Fibroblast of skin of back (primary cell): Measurements from ENCODE around the gene SLC9A9. TPM values are rescaled to one million over a fixed set of nuclear protein-coding genes. Genes with fewer than 3 reads are reported as not detected.
A peak's percentile ranks its signal among the peaks of the same experiment; 100 is the strongest.
"Not testable (repeated sequence)": the region's sequence is repeated elsewhere in the genome, so short reads cannot be mapped to it uniquely, and the experiment has no call there.

Experiments
- DNase-seq: peaks from one replicate; pipeline ENCODE4 v3.0.0-alpha.2; 2013
- polyA plus RNA-seq, 2 experiments: library from polyadenylated mRNA; unstranded; fragments of 120-200 nt; gene quantifications; one replicate each; pipeline ENCODE4 v1.2.1, GENCODE V29; 2013; ENCODE audit not compliant: insufficient read length in 2 of 2

Gene SLC9A9
- 1.4 TPM for polyA plus RNA-seq (2013, experiment 1 of 2; ENCODE audit: insufficient read length)
- 1.8 TPM for polyA plus RNA-seq (2013, experiment 2 of 2; ENCODE audit: insufficient read length)

- DNase-seq: peak; percentile 79
These were observed at the start of gene SLC9A9 for GRCh38 chr3:143847787-143848631. SLC9A9 (minus strand) TSS chr3:143848468; CDS start chr3:143848322, 146 bp downstream.

- peak; percentile 44 for DNase-seq
These were observed 49.5 kb upstream of the SLC9A9 start for GRCh38 chr3:143897576-143898295.

DNA sequence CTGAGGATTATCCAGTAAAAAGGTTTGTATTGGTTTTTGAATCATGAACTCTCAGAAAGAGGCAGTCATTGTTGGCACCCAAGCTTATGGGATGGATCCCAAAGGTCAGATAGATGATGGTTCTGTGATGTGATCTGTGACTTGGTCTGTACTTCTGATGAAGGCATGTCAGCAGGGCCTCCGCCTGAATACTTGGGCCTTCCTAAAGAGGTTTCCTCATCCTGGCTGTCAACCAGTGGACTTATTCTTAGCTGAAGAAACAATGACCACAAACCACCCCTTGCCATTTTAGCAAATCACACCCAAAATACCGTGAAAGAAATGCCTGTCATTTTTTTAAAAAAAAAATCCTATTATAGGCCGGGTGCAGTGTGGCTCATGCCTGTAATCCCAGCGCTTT is 48.2 kb upstream of the SLC9A9 start:
- DNase-seq: peak; percentile 5

DNA sequence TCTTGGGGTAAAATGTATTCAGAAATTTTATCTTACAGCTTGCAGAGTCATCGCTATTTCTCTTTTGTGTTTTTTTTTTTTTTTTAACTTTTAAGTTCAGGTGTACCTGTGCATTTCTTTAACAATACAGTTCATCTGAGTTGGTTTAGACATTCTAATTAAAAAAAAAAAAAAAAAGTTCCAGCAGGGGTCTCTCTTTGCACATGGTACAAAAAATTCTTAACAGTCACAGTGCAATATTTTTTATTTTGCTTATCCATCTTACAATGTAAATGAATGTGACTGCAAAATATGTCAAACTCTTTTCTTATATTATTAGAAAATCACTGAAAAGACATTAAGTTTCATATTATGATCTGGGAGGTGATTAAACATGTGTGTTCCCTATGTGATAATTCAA is 47.5 kb upstream of the SLC9A9 start:
- peak; percentile 11 for DNase-seq

GRCh38 chr3:143888846-143889245 is 40.6 kb upstream of the SLC9A9 start:
- no peak for DNase-seq

- no peak for DNase-seq
These were observed 39.9 kb upstream of the SLC9A9 start for GRCh38 chr3:143888166-143888565.

GRCh38 chr3:143885780-143886427 is 37.6 kb upstream of the SLC9A9 start:
- DNase-seq: peak; percentile 54

DNA sequence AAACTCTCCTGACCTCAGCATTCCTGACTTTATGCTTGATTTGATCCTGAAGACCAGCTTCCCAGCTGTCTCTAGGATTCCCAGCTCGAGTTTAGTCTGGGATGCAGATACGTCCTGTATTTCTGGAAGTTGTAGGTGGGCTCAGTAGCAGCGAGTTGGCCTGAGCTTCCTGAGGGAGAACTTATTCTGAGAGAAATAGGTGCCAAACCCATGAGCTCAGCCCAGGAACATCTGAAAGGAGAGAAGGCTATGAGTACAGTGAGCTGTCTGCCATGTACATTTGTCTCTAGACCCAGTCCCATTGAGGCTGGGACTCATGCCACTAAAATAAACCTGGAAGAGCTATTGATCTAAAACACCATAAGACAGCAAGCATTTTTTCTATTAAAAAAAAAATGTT is 36.6 kb upstream of the SLC9A9 start:
- DNase-seq: no peak

DNA sequence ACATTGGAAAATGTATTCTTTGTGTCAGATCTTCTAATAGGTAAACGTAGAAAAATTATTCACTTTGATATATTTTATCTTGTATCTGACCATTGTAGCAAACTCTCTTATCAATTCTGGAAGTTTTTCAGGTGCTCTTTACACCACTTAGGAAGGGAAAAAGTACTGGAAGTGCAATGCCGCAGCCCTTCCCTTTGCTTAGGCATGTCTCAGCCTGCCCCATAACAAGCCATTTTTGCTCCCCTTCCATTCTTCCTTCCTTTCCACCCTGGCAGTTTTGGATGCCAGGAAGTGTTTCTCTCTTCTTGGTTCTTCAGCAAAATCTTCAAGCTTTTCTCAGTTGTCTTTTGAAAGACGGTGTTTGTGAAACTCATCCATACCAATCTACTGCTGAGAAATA is 34.9 kb upstream of the SLC9A9 start:
- no peak for DNase-seq

DNA sequence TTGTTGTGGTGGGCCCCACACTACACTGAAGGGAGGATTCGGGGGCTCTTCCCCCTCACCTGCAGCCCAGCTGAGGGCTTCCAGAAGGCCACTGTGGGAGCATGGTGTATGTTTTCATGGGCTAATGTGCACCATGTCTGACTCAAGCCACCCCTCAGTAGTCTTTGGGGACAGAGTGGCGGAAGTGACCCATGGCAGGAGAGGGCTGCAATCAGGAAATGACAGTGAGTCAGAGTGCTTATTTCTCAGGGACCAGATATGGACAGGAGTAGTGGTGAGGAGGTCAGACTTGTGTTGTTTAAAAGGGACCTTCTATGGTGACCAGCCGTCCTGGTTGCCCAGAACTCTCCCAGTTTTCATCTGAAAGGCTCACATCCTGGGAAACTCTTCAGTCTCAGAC is 32.8 kb upstream of the SLC9A9 start:
- DNase-seq: peak; percentile 6

DNA sequence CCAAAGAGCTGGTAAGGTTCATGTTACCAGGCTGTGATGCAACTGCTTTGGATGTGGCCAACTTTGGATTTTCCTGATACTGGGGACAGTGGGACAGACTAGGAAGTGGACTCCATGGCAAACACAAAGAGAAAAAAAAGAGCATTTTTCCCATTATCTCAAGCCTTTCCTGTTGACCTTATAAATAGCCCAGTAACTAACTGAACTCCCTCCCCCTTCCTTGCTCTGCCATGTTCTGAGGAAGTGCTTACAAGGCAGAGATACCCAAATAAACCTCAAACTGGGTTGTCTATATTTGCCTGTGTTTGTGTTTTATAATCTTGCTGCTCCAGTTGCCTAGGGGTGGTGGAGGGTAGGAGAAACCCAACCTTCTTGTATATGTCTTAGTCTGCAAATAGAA is 27.3 kb upstream of the SLC9A9 start:
- DNase-seq: no peak

- DNase-seq: not testable (repeated sequence)
These were observed 25.3 kb upstream of the SLC9A9 start for GRCh38 chr3:143873553-143873952.

GRCh38 chr3:143865302-143865701 is 17.0 kb upstream of the SLC9A9 start:
- DNase-seq: no peak

GRCh38 chr3:143859465-143860203 is 11.4 kb upstream of the SLC9A9 start:
- DNase-seq: no peak

DNA sequence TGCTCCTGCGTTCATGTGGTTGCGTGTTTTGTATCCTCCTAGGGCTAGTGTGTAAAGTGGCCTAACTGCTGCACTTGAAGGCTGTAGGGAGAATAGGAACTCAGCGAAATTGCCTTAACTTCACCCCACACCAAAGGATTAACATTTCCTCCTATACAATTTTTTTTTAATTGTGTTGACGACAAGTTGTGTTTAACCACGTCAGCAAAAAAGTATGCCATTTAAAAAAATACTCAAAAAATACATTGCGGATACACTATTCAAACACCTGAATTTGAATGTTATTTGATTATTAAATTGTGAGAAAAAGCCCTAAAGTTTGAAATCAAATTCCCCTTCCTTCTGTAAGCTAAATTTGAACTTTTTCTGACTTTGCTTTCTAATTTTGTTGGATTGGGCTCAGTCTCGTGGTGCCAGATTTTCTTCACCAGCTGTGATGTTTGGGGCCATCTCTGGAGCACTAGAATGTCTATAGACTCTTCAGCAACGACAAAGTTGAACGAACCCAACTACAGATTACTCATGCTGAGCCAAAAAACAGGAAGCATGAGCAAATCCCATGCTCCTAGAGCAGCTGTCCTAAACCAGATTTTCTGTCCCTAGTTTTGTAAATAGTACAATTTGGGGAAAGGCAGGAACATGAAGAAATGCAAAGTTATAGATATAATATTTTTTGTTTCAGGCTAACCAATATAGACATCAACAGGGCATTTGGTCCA is 8.1 kb upstream of the SLC9A9 start:
- DNase-seq: no peak

GRCh38 chr3:143855183-143855582 is 6.9 kb upstream of the SLC9A9 start:
- DNase-seq: no peak

- no peak for DNase-seq
These were observed 3.2 kb upstream of the SLC9A9 start for GRCh38 chr3:143851331-143852017.

DNA sequence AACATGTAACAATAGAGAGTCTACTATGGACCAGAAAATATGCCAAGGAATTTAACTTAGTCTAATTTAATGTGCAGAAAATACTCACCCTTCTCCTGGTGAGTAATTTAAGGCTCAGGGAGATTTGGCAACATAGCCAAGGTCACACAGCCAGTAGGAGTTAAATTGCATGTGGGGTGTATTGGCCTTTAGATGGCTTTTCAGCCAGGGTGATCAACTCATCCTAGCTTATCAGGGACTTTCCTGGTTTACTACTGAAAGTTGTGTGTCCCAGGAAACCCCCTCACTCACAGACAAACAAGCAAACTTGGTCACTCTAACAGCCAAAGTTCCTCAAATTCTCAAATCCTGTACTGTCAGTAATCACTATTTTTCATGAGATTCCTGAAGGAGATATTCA is 2.6 kb upstream of the SLC9A9 start:
- no peak for DNase-seq

DNA sequence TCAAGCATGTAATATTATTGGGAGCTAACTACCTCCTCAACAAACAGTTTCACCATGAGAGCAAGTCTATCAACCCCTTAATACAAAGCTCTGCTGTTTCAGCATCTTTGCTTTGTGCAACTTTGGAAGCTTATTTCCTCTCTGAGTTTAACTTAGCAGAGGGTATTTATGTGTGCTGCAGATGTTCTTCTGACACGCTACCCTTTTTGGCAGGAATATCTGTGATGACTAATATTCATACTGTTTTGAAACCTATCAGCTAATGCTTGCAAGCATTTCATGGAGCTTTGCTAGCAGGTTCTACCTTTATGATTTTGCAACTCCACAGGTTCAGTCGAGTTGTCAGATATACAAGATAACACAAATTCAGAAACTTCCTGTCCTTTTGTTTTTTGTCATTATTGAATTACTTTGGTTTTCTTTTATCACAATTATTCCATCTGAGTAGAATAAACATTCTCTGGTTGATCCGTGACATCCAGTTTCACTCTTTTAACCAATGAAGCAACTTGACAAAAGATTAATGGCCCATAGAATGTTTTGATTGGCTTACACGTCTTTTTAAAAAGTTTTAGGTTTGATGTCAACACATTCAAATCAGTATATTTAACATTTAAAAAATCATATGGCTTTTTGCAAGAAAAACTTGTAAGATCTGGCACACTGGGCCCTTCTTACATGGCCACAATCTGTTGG is 1.7 kb upstream of the SLC9A9 start:
- DNase-seq: peak; percentile 75

DNA sequence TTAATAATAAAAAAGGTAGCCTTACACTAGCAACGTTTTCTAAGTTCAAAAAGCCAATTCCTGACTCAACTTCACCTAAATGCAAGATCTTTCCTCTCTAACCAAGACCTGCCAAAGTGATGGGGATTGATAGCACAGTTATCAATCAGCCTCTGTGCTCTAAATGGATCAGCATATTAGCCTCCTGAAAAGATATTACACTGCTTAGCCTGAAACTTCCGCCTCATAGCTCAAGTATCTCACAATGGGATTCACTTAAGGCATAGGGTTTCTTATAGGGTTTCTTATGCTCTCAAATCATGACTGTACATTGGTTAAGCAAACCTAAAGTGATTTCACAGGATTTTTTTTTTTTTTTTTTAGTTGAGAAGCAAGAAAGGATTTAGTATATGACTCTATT is 436 bp upstream of the SLC9A9 start:
- no peak for DNase-seq

DNA sequence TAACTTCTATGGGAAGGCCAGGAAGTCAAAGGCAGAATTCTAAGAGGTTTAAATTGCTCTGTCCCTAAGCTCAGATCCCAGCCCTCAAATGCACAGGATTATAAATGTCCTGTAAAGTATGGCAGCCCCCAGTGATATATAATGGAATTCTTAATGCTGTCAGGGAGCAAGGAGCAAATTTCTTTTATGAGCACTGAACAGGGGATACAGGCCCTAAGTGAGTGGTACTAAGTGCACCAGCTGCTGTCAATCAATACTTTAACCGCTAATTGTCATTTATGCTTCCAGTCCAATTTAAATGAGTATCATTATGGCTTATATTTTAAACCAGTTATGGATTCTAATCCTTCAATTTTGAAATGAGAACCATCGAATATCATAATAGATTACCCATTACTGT is 4.7 kb downstream of the SLC9A9 start:
- no peak for DNase-seq
